GM18868 (cell line): ENCODE measurements around the gene UBXN1.
"Not testable (repeated sequence)": the region's sequence is repeated elsewhere in the genome, so short reads cannot be mapped to it uniquely, and the experiment has no call there.

Experiments
- ATAC-seq: cut with Tn5 transposase; IDR thresholded peaks from one replicate; pipeline ENCODE4 v1.9.1; 2021; ENCODE audit warnings: mild to moderate bottlenecking, moderate library complexity; ENCODE audit not compliant: unreplicated experiment

The UBXN1 gene

DNA sequence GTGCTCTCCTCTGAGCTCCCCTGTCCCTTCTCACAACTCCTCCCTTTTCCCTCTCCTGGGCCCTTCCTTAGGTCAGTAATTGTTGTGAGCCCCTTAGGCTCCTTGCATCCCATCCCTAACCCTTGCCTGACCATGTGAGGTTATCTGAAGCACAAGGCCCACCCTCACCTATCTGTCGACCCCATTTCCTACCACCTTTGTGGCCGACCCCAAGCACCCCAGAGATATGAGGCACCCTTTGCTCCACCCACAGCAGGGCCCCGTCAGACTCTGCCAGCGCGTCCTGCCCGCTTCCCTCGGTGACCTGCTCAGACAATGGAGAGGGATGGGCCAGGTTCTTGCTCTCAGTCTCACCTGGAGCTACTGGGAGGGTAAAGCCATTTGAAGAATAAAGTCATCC is 29.9 kb upstream of the UBXN1 start:
- ATAC-seq, result no peak

DNA sequence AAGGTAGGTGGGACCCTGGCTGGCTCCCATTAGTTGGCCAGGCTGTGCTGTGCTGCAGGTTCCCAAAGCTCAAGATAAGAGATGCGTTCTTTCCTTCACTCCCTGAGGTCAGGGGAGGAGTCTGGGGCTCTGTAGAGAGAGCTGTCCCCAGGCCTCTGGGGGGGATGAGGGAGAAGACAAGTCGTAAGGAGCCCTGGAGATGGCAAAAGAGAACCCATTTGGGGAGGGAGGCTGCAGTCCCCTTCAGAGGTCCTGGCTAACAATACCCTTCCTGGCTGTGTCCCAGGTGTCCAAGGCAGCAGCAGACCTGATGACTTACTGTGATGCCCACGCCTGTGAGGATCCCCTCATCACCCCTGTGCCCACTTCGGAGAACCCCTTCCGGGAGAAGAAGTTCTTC is 29.5 kb upstream of the UBXN1 start:
- ATAC-seq, result no peak

DNA sequence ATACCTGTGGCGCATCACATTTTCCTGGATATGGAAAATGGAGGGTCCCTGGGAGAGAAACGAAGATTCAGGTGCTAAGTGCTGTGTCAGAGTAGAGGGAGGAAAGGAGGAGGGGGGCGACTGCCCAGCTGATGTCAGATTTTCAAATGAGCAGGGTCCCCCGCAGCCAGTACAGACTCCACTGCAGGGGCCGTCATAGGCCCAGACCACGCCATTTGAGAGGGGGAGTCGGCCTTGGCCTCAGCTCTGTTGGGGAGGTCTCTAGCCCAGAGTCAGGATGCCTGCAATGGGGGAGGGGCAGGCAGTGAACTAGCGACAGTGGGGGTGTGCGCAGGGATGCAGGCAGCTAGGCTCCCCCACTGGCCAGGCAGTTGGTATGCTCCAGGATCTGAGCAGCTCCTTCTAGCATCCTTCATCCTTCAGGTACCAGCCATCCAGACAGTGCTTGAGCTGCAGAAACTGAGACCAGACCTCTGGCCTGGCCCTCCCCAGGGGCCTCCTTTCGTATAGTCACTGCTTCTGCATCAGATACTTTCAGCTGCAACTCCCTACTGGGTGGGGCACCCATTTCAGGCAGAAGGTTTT is 28.5 kb upstream of the UBXN1 start, which contains the start of the genes BSCL2 and GNG3:
TSS of gene BSCL2 (minus strand) at position 148 of the 585 bp plus-strand sequence. CDS start 229 bp downstream, outside the sequence.
TSS of gene GNG3 (plus strand) at position 400 of the 585 bp plus-strand sequence. CDS start 620 bp downstream, outside the sequence.
- ATAC-seq, result no peak

DNA sequence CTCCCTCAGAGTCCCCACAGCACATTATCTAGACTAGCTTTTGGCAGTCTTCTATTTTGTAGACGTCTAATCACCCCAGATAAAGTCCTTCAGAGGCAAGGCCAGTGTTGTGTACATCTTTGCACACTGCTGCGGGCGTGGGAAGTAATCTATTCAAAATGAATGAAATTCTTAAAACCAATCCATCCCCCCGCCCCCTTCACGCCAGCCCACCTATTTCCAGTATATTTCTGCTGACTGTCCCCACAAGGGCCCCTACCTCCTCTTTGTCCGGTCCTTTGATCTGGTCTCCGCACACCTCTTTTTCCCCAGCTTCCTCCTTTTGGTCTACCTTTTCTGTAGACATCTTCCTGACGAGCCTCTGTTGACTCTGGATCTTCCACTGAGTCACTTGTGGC is 28.0 kb upstream of the UBXN1 start:
- ATAC-seq, result no peak

DNA sequence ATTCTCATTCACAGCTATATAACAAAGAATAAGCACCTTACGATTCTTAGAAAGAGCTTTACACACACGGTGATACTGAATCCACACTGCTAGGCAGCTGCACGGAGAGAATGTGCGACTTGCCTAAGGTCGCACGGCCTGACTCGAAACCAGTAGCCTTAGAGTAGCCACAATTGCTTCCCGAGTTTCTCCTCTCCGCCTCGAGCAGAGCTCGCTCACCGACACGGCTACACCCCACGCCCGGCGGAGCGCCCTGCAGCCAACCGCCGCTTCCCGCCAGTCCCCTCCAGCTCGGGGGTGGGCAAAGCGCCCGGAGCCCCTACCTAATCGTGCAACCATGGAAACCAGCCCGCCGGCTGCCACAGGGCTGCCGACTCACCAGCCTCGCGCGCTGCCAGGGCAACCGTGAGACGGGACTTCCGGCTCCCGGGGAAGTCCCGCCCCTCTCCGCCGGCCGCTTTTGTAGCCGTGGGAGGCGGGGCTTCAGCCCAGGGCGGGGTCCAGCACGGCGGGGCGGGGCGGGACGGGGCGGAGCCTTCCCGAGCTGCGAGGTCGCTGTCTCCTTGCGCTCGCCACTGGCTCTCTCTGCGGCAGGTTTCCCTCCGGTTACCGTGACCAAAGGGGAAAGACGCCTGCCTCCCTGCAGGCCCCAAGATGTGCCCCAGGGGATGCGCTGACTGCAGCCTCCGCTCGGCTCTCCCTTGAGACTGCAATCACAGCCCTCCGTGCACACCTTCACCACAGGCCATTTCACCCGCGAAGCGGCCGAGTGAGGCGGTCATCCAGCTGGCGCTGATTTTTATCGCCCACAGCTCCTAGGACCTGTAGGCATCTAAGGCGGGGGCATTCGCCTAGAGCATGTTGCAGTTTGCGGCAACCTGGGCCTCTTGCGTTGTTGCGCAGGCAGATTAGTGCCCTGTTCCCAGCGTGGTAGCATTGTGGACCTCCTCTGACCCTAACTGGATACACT is 27.3 kb upstream of the UBXN1 start:
- ATAC-seq, result peak; percentile 68

DNA sequence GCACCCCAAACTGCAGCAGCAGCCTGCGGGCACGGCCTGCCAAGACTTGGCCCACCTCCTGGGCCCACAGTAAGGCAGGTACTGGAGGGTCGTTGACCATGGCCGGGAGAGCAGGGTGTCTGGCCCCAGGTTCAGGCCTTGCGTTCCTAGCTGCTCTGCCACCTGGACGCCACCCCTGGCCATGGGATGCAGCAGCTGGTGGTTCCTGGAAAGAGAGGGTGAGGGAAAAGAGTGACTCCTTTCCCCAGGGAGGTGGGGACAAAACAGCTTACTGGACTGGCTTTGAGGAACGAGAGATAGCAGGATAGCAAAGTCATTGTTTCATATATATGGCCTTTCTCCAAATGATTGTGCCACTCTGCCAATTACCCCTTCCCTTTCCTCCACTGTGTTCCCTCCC is 26.5 kb upstream of the UBXN1 start:
- ATAC-seq, result no peak

DNA sequence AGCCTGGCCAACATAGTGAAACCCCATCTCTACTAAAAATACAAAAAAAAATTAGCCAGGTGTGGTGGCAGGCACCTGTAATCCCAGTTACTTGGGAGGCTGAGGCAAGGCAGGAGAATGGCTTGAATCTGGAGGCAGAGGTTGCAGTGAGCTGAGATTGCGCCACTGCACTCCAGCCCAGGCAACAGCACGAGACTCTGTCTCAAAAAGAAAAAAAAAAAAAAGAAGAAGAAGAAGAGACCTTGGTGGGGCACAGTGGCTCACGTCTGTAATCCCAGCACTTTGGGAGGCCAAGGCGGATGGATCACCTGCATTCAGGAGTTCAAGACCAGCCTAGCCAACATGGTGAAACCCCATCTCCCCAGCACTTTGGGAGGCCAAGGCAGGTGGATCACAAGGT is 25.0 kb upstream of the UBXN1 start:
- ATAC-seq, result not testable (repeated sequence)

DNA sequence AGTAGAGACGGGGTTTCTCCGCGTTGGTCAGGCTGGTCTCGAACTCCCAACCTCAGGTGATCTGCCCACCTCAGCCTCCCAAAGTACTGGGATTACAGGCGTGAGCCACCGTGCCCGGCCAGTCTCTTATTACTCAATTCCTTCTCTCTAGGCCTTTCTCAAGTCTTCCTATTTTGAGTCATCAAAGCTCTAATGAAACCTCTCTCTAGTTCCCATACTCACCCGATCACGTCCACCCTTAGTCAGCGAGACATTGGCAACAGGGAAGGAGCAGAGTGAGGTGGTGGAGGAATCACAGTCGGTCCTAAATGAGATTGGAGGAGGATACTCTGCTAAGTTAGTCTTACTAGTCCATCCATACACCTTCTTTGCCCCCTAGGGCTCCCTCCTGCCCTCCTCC is 23.4 kb upstream of the UBXN1 start:
- ATAC-seq, result no peak

DNA sequence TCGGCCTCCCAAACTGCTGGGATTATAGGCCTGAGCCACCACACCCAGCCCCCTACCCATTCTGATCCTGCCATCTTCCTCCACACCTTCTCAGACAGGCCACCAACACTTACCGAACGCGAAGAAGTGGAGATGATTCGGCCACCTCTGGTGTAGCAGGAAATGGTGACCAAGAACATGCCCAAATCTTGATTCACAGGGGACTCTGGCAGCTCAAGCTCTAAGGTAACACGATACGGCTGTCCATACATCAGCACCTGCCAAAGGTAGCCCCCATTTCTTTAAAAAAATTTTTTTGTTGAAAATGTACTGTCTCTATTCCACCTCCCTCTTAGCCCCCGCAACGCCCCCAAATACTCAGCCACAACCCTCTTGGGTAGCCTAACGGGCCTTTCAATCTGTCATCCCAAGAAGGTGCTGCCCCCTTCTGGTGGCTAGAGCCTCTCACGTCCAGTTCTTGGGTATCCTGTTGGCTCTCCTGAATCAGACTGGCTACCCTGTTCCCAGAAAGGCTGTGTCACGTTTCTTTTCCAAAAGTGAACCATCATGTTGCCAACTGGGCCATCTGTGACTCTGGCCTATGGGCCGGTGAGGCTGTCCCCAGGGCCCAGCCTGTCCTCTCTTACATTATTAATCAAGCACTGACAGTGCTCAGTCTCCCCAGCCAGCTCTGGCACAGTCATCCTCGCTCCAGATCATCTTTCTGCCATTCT is 15.7 kb upstream of the UBXN1 start:
- no peak for ATAC-seq

DNA sequence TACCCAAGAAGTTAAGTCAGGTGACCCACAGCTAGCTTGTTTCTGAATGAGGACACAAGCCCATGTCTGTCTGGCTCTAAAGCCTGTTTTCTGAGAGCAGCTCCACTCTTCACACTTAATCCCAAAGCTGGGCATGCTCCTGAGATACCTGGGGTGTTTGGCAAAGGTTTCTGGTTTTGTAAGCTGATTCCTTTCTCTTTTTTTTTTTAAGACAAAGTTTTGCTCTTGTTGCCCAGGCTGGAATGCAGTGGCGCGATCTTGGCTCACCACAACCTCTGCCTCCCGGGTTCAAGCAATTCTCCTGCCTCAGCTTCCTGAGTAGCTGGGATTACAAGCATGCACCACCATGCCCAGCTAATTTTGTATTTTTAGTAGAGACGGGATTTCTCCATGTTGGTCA is 14.8 kb upstream of the UBXN1 start:
- not testable (repeated sequence) for ATAC-seq

DNA sequence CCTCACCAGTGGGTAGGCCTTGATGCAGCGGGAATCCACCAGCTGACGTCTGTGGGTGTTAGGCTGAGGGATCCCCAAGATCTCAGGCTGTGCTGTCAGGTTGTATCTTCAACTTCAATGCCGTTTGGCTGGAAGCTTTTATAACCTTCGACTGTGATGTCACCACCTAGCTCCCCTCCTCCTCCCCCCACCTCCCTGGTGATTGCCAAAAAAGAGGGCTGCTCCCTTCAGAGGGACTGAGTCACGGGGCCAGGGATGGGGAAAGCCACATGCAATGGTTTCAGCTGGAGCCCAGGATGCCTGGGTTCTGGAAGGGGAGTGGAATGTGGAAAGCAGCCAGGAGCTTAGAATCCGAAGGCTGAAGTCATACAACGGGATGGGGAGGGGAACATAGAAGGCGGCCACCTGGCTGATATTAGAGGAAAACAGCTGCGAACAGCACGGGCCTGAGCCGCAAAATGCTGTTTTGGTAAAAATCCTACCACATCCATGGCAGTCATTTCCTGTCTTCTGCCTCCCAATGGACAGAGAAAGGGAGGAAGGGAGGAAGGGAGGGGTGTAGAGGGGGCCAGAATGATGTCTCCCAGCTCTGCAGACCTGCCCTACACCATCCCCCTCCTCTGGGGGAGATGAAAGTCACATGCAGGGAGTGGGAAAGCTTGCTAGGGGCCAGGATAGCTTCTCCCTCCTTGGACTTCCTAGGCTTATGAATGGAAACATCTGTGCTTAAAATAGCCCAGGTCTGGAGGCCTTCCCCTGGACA is 10.7 kb upstream of the UBXN1 start, which contains the start of gene LRRN4CL:
TSS of gene LRRN4CL (minus strand) at position 110 of the 763 bp plus-strand sequence. CDS start 1,022 bp downstream, outside the sequence.
- no peak for ATAC-seq

DNA sequence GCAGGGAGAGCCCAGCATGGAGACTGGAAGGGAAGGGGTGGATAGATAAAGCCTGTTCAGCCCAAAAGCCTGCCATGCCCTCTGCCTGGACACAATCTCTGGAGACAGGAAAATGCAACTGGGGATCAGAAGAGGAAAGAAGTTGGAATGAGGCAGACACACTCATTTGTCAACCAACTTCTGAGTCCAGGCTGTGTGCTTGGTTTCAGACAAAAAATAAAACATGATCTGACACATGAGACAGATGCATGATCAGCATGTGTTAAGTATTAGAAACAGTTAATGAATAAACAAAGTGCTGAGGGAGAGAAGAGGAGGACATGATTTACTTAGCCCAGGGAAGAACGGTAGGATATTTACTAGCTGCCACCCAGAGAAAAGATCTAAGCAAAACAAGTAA is 9.6 kb upstream of the UBXN1 start:
- no peak for ATAC-seq

DNA sequence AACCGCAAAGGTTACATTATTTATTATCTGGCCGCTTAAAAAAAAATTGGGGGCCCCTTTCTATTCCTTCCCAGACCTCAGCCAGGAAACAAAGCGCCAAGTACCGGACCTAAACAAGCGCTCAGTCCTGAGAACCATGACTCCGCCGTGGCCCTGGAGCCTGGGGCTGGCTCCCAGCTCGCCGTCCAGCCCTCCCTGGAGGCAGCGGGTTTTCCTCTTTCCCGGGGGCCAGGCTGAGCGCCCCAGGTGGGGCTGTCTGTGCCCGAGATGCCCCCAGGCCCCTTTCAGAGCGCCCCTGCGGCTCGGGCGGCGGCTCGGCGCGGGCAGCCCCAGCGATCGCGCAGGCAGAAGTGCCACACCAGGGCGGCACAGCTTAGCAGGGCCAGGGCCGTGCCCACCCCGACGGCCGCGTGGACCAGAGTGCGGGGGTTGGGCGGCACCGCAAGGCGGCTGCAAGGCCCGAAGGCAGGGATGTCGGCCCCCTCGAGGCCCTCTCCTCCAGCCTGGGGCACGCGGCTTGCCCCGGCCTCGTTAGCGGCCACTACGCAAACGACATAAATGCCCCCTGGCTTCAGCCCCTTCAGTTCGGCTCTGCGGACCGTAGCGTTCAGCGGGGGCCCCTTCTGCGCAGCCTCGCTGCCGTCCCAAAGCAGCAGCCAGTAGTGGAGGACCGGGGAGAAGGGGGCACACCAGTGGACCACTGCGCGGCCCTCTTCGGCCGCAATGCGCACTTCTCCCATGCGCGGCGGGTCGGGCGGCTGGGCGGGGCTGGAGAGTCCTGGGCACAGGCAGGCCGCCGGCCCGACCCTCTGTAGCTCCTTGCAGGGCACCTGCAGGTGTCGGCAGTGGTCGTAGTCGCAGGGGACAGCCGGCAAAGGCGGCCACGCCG is 8.9 kb upstream of the UBXN1 start:
- no peak for ATAC-seq

DNA sequence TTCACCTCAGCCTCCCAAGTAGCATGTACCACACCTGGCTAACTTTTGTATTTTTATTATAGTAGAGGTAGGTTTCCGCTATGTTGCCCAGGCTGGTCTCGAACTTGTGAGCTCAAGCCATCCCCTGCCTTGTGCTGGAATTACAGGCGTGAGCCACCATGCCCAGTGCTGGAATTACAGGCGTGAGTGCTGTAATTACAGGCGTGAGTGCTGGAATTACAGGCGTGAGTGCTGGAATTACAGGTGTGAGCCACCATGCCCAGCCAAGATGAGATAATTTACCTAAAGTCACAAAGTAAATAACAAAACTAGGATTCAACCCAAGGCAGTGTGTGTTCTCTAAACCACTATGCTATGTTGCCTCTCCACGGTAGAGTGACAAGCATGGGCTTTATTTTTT is 3.6 kb upstream of the UBXN1 start:
- ATAC-seq, result no peak

DNA sequence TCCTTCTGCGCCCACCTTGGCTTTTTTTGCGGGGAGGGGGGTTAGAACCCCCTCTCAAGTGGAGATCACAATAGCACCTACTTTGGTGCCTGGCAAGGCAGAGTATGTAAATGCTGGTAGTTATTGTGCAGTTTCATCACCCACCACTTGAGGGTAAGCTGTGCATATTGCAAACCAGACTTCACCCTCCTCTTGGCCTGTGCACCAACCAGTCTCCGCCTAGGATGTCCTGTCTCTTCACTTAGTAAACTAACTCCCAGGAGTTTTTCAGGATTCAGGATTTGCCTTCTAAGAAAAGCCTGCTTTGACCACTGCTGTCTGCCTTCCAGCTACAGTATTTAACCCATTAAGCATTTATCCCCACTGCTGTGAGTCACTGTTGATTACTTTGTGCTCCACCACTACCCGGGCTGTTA is 2.0 kb upstream of the UBXN1 start:
- peak; percentile 61 for ATAC-seq

DNA sequence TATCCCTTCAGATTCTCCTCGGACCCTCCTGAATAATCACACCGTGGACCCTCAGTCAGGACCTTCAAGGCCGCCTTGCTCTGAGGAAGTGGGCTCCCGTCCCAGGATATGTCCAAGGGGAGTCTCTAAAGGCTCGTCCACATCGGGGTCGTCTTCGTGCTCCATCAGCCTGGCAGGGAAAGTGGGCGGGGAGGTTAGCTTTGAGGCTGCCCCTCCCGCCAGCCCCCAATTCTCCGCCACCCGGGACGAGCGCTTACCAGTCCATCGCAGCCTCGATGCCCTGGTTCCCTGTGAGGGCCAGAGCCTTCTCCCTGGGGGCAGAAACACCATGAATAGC is 472 bp downstream of the UBXN1 start:
- no peak for ATAC-seq

DNA sequence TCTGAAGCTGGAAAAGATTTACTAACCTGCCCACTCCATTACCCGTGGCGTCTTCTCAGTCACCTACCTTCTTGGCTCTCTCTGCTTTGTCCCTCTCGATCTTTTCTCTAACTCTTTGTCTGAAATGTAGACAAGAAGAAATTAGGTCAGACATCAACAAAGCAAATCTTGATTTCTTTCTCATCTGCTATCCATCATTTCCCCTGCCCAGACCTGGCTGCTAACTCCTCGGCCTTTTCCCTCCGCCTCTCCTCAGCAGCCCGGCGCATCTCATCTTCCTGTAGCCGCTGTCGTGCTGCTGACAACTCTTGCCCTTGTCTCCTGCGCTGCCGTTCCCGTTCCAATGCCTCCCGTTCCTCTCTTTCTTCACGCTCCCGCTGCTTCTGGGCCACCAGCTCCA is 1.2 kb downstream of the UBXN1 start:
- ATAC-seq, result no peak

DNA sequence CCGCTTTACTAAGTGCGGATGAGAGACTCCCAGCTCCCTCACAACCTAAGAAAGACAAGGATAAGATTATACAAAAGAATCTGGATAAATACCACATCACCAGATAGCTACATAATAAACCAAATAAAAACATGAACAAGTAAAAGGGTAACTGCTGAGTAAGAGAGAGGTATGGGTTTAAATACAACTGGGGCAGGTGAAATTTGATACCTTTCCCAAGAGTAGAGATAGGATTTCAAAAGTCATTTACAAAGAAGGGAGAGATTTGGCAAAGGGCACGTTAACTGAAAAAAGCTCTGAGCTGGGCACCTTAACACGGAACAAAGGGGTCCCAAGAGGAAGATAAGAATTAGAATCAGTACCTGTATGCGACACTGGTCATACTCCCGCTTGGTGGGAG is 1.7 kb downstream of the UBXN1 start:
- no peak for ATAC-seq

DNA sequence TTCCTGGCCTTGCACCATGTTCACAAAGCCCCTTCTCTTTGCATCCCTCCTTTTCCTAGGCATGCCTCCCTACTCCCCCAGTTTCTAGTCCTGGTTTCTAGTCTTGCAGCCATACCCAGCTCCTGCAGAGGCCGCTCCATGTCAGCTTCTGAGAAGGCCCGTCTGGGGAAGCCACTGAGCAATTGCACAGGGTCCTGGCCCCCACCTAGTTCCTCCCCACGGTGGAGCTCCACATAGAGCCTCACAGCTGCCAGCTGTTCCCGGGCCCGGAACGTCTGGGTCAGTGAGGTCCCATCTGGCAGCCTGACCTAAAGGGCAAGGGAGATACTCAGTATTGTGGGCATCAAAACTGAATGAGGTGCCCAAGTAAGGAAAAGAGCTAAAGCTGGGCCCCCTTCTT is 2.2 kb downstream of the UBXN1 start:
- ATAC-seq, result no peak

DNA sequence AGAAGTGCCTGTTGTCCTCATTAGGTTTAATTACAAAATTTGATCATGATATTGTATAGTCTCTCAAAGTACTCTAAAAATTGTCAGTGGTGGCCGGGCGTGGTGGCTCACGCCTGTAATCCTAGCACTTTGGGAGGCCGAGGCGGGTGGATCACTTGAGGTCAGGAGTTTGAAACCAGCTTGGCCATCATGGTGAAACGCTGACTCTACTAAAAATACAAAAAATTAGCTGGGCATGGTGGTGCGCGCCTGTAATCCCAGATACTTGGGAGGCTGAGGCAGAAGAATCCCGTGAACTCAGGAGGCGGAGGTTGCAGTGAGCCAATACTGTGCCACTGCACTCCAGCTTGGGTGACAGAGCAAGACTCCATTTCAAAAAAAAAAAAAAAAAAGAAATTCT is 3.5 kb downstream of the UBXN1 start:
- ATAC-seq, result not testable (repeated sequence)
